ENCODE measurements around the gene ATG10.

- TF ChIP-seq CTCF (IDR thresholded peaks at IDR 0.05): no peak
- TF ChIP-seq EP300 (IDR thresholded peaks at IDR 0.05): no peak
- no peak for TF ChIP-seq POLR2AphosphoS5 (IDR thresholded peaks at IDR 0.05)
- no peak for TF ChIP-seq POLR2A (IDR thresholded peaks at IDR 0.05)
Measured at GRCh38 chr5:82298668-82299067, 326.8 kb downstream of the ATG10 start.

Measured in gastroesophageal sphincter (tissue), 3 donors.